Dermis blood vessel endothelial cell (primary cell): Measurements from ENCODE around the gene SLC27A2. TPM values are rescaled to one million over a fixed set of nuclear protein-coding genes. Genes with fewer than 3 reads are reported as not detected.

ENCODE experiments used
- DNase-seq: peaks from one replicate; pipeline ENCODE4 v3.0.0; 2010
- total RNA-seq: library from RNA; depleted of rRNA; stranded (reverse); fragments of >200 nt; gene quantifications from 2 replicates; pipeline ENCODE4 v1.2.3, GENCODE V29; 2014

SLC27A2 gene
- total RNA-seq, 1 donor from 2014 or later, result 7.1 TPM

DNA sequence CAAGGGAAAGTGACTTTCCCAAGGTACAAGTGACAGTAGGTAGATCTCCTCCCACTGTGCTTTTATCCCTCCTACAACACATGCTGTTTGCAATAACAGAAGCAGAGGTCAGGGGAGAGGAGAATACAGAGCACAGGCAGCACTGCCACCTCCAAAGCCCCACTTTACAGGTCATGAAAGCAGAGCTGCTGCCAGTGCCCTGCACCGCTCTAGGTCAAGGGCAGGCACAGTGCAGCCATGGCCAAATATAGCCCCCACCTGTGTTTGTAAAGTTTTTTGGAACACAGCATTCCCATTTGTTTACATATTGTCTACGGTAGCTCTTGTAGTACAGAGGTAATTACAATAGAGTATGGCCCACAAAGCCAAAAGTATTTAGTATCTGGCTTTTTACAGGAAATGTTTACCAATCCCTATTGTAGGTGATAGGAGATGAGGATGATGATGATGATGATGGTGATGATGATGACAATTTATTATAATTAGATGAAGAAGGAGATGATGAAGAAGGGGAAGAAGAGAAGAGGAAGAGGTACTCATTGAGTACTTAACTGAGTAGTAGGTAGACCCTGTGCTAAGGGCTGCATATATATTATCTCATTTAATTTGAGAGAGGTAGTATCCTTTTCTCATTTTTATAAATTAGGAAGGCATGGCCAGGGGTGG, 63.1 kb downstream of the SLC27A2 start:
- DNase-seq, result no peak

DNA sequence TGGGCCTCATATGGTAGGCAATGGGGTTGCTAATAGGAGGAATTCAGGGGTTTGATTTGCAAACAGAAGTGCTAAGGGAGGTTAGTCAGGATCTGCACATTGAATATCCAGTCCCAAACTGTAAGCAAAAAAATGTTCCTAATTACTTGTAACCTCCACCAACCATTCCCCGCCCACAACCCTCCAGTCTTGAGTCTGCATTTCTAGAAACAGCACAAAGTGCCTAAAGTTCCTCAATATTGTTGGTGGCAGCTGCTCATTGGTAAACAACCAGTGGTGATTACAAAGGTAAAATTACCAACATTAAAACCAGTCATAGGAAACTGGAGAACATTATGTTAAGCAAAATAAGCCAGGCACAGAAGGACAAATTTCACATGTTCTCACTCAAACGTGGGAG, 64.6 kb downstream of the SLC27A2 start:
- no peak for DNase-seq

DNA sequence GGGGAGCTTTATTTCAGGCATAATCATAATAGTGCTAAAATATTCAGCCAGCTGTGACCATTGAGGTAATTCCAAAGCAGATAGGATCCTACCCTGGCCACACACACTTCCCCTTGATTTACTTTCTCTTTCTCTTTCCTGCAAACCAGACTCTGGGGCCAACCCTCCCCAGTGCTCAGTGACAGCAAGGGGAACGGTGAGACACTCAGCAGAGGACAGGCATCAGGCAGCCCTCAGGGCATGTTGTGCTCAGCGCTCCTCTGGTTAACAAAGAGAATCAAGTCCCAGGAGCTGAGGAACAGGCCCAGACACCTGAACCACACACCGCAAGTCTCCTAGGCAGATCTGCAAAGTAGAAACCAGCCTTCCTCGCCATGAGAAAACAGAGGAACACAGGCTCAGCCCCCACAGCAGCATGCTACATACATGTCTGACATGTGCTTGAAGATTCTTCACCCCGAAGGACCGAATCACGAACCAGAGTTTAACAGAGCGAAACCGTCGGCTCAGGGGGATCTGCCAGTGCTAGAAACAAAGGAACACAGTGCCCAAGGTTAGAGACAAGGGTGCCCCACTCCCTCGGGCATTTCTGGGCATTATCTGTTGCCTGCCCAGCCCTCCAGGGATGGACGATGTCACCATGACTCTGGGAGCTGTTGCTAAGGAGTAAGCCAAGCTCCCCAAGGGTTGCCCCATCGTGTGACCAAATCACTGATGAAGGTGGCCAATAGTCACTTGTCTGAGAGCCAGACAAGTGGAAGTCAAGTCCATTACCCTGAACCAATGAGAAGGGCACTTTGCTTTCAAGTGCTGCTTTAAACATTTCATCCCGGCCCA, 66.0 kb downstream of the SLC27A2 start:
- DNase-seq, result no peak

DNA sequence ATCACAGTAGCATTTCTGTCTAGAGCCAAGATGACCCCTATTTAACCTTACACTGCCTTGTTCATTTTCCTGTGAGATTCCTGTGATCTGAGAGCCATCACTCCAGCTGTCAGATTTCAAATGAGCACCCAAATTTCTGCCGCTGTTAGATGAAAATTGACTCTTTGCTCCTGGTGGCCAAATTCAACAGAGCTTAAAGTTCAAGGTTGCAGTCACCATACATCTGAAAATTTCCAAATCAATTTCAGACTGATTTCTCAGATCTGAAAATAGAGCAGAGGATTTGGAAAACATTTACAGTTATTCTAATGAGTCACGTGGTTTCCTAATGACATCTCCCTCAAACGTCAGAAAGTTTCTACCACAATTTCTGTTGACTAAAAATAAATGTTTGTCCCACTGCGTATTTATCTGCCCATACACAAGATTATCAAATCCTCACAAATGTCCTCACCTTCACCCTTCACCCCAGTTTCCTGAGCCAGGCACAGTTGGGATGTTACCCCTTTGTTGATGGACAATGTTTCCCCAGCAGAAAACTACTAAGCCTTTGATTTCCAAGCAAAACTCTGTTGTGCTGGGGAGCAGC, 67.1 kb downstream of the SLC27A2 start:
- DNase-seq, result no peak

DNA sequence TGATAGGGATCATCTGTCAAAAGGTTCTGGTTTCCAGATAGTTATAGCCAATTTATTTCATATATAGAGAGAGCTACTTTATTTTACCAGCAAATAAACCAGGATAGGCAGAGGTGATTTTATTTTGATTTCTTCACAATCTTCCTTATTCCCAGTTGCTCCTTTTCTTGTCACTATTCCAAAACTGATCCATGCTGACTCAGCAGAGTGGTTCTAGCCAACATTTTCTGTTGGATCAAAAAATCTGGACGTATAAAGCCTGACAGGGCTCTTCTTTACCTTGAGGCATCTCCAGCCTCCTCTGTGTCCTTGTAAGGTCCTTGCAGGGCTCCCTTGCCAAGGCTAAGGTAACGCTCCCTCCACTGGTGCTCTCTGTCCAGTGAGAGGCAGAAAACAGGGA, 67.7 kb downstream of the SLC27A2 start:
- no peak for DNase-seq

DNA sequence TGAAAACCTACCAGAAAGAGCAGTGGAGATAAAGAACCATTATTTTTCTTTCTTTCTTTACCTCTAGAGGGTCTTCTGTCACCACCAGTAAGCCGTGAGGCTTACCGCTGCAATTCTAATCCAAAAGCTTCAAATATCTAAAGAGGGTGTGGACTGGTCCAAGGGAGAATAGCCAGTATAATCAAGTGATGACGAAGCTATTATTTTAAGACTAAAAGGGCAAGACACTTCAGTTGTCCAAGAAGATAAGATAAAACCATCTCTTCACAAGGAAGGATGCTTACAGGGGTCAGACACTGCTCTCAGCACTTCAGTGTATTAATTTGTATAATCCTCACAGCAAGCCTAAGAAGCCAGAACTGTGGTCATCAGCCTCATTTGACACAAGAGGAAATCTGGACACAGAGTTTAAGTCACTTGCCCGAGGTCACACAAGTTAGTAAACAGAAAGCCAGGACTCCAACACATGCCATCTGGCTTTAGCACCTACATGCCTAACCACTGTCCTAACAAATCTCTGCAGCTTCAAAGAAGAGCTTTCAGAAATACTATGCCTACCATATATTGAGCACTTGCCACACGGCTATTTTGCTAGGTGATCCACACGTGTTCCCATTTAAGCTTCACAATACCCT, 68.9 kb downstream of the SLC27A2 start:
- no peak for DNase-seq

DNA sequence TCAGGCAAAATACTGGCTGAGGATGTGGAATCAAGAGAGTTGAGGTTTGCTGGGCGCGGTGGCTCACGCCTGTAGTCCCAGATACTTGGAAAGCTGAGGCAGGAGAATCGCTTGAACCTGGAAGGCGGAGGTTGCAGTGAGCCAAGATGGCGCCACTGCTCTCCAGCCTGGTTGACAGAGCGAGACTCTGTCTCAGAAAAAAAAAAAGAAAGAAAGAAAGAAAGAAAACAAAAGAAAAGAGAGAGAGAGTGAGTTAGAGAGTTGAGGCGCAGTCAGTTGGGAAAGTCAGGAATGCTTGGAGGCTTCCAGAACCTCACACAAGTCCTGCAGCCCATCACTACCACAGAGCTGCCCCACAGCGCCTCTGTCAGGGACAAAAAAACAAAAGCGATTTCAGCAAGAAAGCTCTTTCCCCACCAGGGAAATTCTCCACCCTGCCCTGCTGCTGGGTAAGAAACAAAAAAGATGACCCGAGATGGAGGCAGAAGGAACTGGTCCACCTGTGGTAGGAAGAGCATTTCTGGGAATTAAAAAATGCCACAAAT, 69.7 kb downstream of the SLC27A2 start:
- DNase-seq, result no peak

DNA sequence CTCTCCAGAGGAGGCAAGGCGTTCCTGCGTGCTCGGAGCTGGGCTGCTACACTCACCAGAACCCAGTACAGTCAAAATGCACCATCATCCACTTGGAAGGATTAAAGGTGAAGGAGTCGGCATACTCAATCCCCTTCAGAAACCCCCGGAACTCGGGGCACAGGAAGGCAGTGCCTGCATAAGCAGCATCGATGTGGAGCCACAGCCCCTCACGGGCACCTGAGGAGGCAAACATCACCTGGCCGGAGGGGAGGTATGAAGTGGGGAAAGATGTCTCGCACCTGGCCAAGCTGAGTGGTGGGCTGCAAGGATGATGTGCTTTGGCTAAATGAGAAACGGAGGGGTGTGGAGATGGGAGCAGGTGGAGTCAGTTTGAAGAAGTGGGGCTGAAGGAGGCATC, 70.6 kb downstream of the SLC27A2 start:
- DNase-seq, result no peak

DNA sequence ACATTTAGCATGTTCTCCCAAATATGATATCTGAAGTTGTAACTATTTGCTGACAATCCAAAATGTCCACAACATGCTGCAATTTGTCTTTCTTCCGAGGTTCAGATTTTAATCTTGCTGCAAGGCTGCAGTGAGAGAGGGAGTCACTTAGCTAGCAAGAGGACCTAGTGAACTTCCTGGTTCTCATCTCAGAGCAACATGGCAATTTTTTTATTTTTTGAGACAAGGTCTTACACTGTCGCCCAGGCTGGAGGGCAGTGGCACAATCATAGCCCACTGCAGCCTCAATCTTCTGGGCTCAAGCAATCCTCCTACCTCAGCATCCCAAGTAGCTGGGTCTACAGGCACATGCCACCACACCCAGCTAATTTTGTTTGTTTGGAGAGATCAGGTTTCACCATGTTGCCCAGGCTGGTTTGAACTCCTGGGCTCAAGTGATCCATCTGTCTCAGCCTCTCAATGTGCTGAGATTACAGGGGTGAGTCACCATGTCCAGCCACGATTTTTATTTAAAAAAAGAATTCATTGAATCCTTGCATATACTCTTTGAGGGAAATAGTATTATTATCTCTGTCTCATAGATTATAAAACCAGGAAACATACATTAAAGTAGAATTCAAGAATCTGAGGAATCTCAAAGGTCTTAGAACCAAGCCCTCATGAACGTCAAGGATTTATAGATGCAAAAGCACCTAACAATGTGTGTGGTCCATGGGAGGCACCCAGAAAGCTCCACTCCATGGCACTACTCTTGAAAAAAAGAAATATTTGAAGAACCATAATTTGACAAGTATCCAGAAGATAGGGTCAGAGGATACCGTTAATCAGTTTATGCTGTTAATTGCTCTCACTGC, 74.4 kb downstream of the SLC27A2 start:
- no peak for DNase-seq

DNA sequence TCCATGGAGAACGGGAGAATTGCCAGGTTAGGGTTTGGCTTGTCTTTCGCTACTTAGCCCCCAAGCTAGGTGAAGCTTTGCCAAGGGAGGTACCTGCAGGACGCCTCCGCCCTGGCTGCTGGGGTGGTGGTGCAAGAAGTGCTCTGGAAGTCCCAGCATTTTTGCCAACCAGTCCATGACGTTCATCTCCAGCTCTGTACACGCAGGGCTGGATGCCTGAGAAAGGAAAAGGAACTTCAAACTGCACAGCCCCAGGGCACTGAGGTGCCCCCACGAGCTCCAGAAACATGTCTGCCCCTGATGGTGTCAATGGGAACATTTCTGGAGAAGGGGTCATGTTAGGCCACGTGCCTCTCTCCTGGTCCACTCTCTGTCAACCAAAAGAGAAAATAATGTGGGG, 75.3 kb downstream of the SLC27A2 start:
- DNase-seq, result no peak

DNA sequence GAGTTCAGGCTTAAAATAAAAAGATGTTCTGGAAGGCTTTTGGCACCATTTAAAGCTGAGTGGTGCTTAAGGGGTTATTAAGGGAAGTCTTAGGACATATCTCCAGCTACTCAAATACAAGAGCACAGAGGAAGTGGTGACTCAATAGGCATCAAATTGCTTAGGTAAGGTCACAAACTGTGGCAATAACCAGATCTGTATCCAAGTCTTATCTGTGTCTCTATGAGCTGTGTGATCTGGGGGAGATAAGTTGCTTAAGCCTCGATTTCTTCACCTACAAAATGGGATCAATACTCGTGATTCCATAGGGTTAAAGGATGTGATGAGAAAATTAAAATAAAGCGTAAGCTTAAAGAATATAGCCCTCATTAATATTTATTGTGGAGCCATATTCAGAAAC, 75.9 kb downstream of the SLC27A2 start:
- DNase-seq, result no peak

DNA sequence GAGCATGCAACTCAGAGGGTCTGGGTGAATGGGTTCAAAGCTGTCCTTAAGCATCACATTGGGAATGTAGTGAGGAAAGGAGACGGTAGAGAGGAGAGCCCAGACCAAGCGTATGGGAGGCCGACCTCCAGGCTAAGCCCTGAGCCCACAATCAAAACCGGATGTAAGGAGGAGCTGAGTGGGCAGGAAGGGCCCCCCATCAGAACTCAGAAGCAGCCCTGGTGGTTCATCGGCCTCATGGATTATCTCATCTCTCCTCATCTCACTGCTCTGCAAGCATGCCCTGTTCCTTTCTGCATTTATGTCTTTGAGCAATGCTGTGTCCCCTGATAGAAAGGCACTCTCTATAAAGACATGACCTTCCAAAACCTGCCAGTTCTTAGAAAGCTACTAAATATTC, 77.3 kb downstream of the SLC27A2 start:
- DNase-seq, result no peak

DNA sequence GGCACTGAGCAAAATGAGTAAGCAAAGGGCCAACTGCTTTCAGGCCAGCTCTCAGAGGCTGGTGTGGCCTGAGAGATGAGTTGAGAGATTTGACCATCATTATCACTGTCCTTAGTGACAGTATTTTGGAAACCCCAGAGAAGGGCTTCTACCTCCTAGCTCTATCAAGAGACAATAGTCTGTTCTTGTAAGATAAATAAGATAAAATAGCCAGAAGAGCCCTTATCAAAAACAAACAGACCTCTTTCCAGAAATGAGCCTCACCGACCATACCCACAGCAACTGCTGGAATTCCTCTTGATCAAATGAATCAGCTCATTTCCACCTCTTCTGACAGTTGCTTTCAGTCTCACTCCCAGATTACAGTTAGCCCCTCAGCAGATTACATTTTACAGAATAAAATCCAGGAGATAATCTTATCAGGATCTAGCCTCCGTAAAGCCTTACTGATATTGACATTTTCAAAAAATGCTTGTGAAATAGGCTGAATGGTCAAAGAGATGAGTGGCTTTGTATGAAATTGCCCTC, 79.0 kb downstream of the SLC27A2 start:
- DNase-seq, result no peak

DNA sequence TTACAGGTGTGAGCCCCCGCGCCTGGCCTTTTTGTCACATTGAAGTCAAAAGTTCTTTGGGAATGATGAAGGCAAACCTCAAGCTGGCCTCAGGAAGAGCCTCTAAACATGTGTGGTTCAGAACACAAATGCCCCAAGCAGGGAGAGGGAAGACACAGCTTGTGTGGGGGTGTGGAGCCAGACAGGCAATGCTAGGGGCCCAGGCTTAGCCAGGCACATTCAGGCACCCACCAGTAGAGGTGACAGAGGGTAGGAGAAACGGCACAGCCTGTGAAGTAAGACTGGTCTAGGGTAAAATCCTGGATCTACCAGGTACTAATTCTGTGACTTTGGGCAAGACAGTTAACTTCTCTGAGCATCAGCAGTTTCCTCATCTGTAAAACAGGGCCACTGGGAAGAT, 80.0 kb downstream of the SLC27A2 start:
- no peak for DNase-seq

DNA sequence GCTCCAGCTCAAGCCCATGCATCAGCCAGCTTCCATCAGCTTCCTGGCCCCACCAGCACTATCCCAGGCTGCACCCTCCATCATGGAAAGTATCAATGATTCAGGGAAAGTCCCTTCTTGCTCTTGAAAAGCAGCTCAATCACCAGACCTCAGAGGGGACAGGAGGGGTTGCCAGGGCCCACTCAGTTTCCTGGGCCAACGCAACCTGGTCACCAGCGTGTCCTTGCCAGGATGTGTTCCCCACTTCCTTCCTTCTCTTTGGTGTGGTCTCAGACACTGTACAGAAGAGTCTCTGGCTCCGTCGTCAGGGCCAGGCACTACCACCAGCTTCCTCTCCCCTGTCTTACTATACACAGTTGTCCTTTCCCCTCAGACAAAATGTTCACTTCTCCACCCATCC, 80.5 kb downstream of the SLC27A2 start:
- no peak for DNase-seq

DNA sequence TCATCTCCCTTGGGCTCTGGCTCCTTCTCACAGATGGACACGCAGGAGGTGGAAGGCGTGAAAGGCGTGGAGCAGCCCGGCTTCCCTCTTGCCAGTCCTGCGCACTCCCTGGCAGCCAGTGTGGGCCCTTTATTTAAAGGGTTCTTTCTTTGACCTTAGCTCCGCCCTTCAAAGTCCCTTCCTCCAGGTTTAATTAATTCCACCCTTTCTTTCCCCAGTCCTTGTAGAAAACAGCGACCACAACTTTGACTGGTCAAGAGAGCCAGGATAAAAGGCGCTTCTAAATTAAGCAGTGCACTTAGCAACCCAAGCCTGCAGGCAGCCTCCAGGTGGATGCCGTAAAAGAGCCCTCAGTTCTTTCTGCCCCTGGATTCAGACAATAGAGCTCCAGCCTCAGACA, 83.6 kb downstream of the SLC27A2 start, which contains the start of gene HDC:
Gene HDC (minus strand): TSS at position 107 of the 400 bp plus-strand sequence. CDS start 103 bp downstream, at position 4.
- DNase-seq, result no peak

DNA sequence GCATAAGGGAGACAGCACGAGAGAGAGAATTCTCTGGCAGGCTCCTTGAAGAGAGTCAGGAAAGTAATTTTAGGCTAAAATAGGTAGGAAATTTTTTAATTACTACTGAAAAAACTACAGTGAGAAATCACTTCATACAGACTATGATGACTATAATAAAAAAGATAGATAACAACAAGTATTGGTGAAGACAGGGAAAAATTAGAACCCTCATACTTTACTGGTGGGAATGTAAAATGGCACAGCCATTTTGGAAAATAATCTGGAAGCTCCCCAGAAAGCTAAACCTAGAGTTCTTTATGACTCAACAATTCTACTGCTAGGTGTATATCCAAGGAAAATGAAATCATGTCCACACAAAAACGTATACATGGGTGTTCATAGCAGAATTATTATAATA, 85.6 kb downstream of the SLC27A2 start:
- no peak for DNase-seq

DNA sequence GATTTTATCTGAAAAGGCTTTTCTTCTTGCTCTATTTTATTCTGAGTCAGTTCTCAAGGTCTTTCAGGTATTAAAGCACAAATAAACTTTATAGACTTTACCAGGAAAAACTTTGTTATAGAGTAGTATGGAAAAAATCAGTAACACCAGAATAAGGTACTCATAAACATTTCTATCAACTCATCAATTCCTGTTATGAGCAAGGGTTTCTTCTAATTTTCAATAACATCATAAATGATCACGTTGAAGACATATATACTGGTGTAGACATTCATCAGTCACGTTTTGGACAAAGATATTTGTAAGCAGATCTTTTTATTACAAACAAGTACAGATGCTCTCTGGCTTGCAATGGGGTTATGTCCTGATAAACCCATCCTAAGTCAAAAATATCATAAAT, 93.1 kb downstream of the SLC27A2 start:
- DNase-seq, result no peak

DNA sequence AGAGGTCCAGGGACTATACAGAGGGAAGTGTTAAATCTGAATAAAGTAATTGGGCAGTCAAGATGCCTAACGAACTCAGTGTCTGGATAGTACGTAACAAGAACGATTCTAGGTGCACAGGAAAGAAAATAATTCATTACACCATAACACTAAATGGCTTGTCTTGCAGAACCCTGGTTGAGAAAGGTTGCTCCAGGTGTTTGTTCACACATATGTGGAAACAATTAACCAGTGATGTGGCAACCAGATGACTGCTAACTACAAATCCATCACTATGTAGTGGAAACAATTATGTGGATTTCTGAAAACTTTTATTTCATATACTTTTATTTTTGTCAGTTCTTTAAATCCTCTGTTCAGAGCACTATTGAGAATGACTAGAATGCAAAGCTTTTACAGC, 93.9 kb downstream of the SLC27A2 start:
- DNase-seq, result no peak

DNA sequence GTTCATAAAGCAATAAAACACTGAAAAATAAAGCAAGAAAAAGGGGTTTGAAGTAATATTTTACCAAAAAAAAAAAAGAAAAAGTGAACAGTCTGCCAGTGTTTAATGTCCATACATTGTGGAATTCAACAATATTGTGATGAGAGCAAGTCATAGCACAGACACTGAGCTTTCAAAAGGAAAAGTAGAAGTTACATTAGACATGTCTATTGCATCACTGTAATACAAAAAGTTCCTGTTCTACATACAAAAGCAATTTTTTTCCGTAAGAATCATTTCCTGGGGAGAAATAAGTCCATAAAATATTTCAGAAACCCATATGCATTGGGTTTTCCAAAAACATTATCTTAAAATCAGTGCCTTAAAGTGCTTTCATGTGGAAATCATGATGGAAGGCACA, 95.4 kb downstream of the SLC27A2 start:
- DNase-seq, result no peak

DNA sequence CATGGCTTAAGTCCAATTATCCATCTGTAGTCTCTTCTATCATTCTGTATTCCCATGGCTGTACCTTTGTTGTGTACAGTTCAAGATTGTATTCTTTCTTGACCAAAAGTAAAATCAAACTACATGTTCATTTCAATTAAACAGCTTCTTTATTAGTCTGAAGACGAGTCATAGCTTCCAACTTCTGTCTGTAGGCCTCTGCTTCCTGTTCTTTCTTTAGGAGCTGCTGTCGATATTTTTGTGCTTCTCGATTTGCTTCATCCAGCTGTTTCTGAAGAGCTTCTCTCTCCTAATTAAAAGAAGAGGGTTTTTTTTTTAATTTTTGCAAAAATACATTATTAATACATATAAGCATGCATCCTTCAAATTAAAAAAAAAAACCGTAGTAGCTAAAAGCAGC, 96.5 kb downstream of the SLC27A2 start:
- peak; percentile 14 for DNase-seq

DNA sequence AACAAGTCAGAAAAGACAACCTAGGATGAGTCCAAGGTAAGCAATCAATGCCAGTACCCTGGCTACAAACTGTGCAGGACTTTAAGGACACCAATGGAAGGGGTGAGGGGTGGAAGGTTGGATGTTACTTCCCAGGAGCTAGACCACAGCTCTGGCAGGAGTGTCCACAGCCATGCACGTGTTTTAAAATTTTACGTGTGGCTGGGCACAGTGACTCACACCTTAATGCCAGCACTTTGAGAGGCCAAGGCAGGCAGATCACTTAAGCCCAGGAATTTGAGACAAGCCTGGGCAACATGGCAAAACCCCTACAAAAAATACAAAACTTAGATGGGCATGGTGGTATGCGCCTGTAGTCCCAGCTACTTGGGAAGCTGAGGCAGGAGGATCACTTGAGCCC, 98.3 kb downstream of the SLC27A2 start:
- no peak for DNase-seq
